Mucosa of stomach (tissue), 1 donor: ENCODE measurements around the gene DDHD1.

Experiments
- H3K27me3 ChIP-seq: one replicate; pipeline ENCODE4 v1.7.0; 2013; ENCODE audit warnings: mild to moderate bottlenecking, low read length; ENCODE audit not compliant: control insufficient read depth, insufficient read depth
- H3K36me3 ChIP-seq: one replicate; pipeline ENCODE4 v1.7.0; 2013; ENCODE audit warnings: low read length; ENCODE audit not compliant: control insufficient read depth, insufficient read depth
- H3K4me1 ChIP-seq: one replicate; pipeline ENCODE4 v1.7.0; 2013; ENCODE audit warnings: mild to moderate bottlenecking, low read length; ENCODE audit not compliant: control insufficient read depth, insufficient read depth
- H3K4me3 ChIP-seq: one replicate; pipeline ENCODE4 v1.7.0; 2013; ENCODE audit warnings: low read length
- H3K9ac ChIP-seq: one replicate; pipeline ENCODE4 v1.7.0; 2013; ENCODE audit warnings: mild to moderate bottlenecking, low read length, moderate library complexity
- H3K9me3 ChIP-seq: one replicate; pipeline ENCODE4 v1.7.0; 2013; ENCODE audit warnings: mild to moderate bottlenecking, low read length, moderate library complexity; ENCODE audit not compliant: control insufficient read depth
- donor health status: Pancreatic carcinoma.

Gene DDHD1

DNA sequence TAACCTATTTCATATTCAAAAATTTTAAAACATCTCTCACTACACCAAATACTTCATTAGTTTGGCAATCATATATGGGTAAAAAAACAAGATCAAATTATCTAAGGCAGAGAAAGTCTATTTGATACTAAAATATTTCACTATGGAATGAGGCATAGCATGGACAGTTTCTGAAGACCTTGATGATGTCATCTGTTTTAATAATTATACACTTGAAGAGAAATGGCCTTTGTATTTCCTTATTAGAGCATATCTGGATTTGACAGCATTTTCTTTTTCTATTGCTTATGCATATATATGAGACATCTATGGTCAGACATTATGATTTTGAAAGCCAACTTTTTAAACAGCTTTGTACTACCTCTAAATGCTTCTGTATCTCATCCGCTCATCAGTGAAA, 88.6 kb downstream of the DDHD1 start:
- no peaks in the 10 kb centered on the region for H3K9me3 ChIP-seq
- H3K9ac ChIP-seq, result no peak overlapping the region
- H3K36me3 ChIP-seq, result no peaks in the 10 kb centered on the region
- H3K4me1 ChIP-seq, result no peaks in the 10 kb centered on the region
- H3K4me3 ChIP-seq, result no peak overlapping the region
- no peaks in the 10 kb centered on the region for H3K27me3 ChIP-seq

DNA sequence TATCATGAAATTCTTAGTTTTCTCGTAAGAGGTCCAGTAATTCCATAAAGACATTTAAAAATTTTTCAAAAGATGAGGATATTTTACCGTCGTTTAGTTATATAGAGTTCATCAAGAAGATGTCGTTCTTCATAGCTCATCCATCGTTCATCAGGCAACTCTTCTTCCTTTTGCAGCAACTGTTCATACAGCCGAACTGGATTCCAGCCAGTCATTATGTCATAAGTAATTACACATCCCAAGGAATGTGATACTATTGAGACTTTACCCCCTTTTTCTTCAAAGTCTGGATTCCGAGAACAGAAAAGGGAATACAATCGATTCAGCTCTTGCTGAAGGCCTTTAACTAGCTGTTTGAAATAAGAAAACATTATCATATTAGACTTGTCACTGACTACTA, 90.3 kb downstream of the DDHD1 start:
- Histone ChIP-seq H3K9ac (no peak overlapping the region), H3K4me1 (no peaks in the 10 kb centered on the region), H3K27me3 (no peaks in the 10 kb centered on the region), H3K36me3 (no peaks in the 10 kb centered on the region), H3K4me3 (no peak overlapping the region), H3K9me3 (no peaks in the 10 kb centered on the region)

DNA sequence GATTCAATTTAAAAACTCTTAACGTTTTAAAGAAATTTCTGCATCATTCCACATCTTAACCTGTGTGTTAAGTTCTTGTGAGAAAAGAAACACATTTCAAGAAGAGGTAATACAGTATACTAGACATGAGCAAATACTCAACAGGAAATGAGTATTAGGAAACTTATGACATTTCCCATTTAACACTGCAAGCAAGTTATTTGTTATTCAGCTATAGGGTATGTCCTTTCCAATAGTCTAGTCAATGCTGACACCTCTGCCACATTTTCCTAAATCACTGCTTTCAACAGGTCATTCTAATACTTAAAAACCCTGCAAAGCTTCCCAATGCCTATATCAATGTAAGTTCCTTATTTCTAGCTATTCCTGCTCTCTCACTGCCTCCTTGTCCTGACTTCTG, 93.1 kb downstream of the DDHD1 start:
- Histone ChIP-seq H3K27me3 (no peaks in the 10 kb centered on the region), H3K9me3 (no peaks in the 10 kb centered on the region), H3K4me1 (no peaks in the 10 kb centered on the region), H3K9ac (no peak overlapping the region), H3K36me3 (no peaks in the 10 kb centered on the region), H3K4me3 (no peak overlapping the region)

DNA sequence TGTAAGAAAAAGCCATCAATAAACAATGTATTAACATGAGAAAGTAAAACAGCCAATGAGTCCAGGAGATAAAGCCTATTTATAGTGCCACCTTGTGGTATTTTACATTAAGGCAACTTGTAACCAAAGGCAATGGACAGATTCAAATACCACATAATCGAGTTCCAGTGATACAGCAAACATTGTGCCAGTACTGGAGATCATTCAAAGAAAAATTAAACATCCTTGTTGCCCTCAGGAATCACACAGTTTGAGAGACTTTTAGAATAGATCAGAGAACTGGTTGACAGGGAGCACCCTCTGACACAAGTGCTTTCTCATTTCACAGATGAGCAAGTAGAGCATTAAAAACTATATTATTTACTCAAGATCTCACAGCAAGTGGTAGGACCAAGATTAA, 98.1 kb downstream of the DDHD1 start:
- Histone ChIP-seq H3K9ac (no peak overlapping the region), H3K4me1 (no peaks in the 10 kb centered on the region), H3K4me3 (no peak overlapping the region), H3K9me3 (no peaks in the 10 kb centered on the region), H3K36me3 (no peaks in the 10 kb centered on the region), H3K27me3 (no peaks in the 10 kb centered on the region)

DNA sequence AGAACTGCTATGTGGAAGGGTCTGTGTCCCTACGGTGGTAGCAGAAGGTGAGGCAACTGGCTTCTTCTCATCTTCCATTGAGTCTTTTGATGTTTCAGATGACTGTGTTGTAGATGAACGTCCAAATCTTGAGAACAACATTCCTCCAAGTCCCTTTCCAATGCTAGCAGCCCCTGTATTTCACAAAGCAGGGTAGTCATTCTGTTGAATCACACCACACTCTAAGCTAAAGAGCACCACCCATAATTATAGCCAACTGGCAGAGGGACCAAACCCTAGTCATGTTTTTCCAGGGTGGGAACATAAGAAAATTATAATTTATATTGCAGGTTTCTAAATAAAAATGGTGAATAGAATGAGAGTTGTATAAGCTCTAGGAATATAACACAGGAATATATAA, 98.7 kb downstream of the DDHD1 start:
- no peaks in the 10 kb centered on the region for H3K9me3 ChIP-seq
- no peak overlapping the region for H3K4me3 ChIP-seq
- H3K4me1 ChIP-seq, result no peaks in the 10 kb centered on the region
- no peaks in the 10 kb centered on the region for H3K36me3 ChIP-seq
- no peak overlapping the region for H3K9ac ChIP-seq
- no peaks in the 10 kb centered on the region for H3K27me3 ChIP-seq

DNA sequence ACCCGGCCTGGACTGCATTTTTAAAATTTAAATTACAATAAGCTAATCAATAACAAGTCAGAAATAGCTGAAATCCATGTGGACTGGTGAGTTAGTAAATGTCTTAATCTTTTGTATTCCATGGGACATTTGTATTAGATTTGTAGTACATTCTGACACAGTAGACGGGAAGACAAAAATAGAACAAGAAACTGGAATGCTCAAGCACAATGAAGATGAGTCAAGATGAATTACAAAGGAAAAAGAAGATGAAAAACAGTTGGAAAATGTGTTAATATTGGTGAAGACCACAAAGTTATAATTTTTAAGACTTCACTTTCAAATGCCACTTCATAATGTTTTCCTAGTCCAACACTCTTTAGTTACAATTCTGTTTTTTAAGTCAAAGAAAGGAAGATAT, 104.5 kb downstream of the DDHD1 start:
- no peaks in the 10 kb centered on the region for H3K9me3 ChIP-seq
- H3K4me1 ChIP-seq, result no peaks in the 10 kb centered on the region
- H3K4me3 ChIP-seq, result no peak overlapping the region
- H3K9ac ChIP-seq, result no peak overlapping the region
- H3K36me3 ChIP-seq, result no peaks in the 10 kb centered on the region
- H3K27me3 ChIP-seq, result no peaks in the 10 kb centered on the region

DNA sequence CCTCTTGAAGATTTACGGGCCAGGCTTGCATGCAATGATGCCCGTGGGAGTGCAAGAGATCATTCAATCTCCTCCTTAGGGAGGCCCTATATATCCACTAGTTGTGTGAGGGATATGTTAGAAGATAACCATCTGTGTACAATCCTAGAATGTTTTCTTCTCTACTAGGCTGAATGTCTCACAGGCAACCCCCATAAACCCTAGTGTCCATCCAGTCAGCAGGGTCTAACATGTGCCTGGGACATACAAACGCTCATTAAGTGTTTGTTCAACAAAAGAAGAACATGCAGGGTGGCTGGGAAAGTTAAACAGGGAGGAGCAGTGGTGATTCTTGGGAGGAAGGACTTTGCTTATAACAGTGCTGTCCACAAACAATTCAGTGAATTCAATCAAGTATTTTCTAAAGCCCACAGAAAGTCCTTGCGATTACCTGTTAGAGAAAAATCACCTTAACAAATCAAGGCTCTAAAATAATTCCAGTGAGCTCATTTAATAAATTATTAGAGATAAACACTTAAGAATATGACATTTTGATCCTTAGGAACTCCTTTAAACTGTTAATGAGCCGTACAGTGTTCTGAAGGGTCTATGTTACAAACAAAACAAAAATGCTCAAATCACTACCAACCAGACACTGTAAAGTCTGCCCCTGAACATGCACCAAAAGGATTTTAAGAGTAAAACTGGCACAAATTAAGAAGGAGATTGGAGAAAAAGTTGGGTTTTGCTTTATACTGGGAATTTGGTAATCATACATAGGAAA, 105.6 kb downstream of the DDHD1 start:
- no peak overlapping the region for H3K9ac ChIP-seq
- H3K4me3 ChIP-seq, result no peak overlapping the region
- no peaks in the 10 kb centered on the region for H3K36me3 ChIP-seq
- H3K9me3 ChIP-seq, result no peaks in the 10 kb centered on the region
- no peaks in the 10 kb centered on the region for H3K27me3 ChIP-seq
- H3K4me1 ChIP-seq, result no peaks in the 10 kb centered on the region

DNA sequence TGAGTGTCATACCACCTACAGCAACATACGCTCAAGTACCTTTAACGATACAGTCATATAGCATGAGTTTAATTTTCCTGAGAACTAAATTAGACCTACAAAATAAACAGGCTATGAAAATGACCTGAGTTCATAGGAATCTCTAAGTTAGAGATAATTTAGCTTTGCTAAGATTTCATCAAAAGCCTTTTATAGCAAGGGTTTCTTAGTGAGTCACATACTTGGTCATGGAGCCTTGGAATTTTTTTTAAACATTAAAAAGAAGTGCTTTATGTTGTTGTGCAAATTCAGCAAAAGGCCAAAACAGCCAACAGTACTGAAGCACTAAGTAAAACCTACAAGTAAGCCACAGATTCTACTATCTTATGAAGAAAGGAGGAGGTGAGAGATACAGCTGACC, 108.6 kb downstream of the DDHD1 start:
- Histone ChIP-seq H3K9ac (no peak overlapping the region), H3K9me3 (no peaks in the 10 kb centered on the region), H3K27me3 (no peaks in the 10 kb centered on the region), H3K36me3 (no peaks in the 10 kb centered on the region), H3K4me3 (no peak overlapping the region), H3K4me1 (no peaks in the 10 kb centered on the region)

DNA sequence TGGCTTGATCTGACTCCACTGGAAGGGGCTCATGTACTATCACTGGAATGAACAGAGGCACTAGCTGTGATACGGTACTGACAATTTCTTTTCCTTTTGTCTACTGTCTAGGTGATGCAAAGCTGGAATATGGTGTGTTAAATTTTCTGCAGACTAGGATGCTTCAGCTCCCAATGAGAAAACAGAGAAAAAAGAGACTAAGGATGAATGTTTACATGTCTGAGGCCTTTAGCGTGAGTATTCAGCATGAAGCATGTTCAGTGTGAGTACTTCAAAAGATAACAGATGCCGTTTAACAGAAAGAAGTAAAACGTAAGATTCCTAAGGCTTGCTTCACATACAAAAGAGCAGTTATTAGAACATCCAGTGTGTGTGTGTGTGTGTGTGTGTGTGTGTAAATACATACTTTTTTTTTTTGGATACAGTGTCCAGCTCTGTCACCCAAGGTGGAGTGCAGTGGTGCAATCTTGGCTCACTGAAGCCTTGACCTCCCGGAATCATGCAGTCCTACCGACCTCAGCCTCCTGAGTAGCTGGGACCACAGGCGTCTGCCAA, 110.0 kb downstream of the DDHD1 start:
- no peak overlapping the region for H3K9ac ChIP-seq
- no peaks in the 10 kb centered on the region for H3K36me3 ChIP-seq
- no peaks in the 10 kb centered on the region for H3K9me3 ChIP-seq
- H3K4me3 ChIP-seq, result no peak overlapping the region
- no peaks in the 10 kb centered on the region for H3K4me1 ChIP-seq
- no peaks in the 10 kb centered on the region for H3K27me3 ChIP-seq

DNA sequence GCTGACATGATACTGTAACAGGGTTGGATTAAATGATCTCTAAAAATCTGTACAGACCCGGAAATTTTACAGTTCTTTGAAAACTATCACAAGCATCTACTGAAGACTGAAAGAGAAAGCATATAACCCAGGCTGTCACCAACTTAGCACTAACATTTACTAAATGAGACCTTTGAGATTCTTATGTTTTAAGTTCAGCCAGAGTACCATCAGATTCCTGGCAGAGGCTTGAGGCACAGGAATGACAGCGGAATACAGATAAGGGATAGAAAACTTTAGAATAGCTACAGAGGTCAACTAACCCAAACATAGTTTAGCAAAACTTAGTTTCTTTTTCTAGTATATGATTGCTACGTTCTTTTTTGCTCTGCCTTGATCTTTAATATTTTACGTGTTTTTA, 110.6 kb downstream of the DDHD1 start:
- Histone ChIP-seq H3K4me3 (no peak overlapping the region), H3K9ac (no peak overlapping the region), H3K27me3 (no peaks in the 10 kb centered on the region), H3K36me3 (no peaks in the 10 kb centered on the region), H3K4me1 (no peaks in the 10 kb centered on the region), H3K9me3 (no peaks in the 10 kb centered on the region)

DNA sequence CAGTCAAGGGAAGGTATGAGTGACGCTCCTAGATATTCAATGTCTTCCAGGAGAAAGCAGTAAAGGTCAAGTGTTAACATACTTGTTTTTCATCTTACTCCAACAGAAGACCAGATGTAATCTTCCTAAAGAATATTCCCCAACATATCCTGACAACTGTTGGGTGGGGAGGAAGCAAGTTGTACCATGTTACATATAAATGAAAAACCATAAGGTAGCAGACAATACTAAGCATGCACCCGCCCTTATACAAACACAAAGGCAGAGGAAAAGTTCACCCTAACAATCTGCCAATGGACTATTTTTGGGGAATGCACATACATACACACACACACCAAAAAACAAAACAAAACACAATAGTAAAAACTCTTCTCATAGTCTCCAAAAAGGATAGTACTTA, 112.1 kb downstream of the DDHD1 start:
- H3K9ac ChIP-seq, result no peak overlapping the region
- H3K36me3 ChIP-seq, result no peaks in the 10 kb centered on the region
- no peaks in the 10 kb centered on the region for H3K9me3 ChIP-seq
- no peak overlapping the region for H3K4me3 ChIP-seq
- H3K4me1 ChIP-seq, result no peaks in the 10 kb centered on the region
- no peaks in the 10 kb centered on the region for H3K27me3 ChIP-seq

DNA sequence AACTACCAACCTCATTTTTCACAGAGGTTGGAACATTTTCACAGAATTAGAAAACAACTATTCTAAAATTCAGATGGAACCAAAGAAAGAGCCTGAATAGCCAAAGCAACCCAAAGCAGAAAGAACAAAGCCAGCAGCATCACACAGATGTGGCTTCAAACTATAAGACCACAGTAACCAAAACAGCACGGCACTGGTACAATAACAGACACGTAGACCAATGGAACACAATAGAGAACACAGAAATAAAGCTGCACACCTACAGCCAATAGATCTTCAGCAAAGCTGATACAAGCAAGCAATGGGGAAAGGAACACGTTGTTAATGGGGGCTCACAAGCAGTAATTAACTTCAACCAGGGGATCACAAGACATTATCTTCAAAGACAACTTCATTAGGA, 114.5 kb downstream of the DDHD1 start:
- H3K36me3 ChIP-seq, result no peaks in the 10 kb centered on the region
- no peaks in the 10 kb centered on the region for H3K4me1 ChIP-seq
- H3K9ac ChIP-seq, result no peak overlapping the region
- no peak overlapping the region for H3K4me3 ChIP-seq
- no peaks in the 10 kb centered on the region for H3K9me3 ChIP-seq
- H3K27me3 ChIP-seq, result no peaks in the 10 kb centered on the region

DNA sequence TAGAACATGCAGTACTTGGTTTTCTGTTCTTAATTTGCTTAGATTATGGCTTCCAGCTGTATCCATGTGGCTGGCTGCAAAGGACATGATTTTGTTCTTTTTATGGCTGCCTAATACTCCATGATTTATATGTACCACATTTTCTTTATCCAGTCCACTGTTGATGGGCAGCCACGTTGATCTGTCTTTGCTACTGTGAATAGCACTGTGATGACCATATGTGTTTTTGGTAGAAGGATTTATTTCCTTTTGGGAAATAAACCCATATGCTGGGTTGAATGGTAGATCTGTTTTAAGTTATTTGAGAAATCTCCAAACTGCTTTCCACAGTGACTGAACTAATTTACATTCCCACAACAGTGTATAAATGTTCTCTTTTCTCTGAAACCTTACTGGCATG, 116.1 kb downstream of the DDHD1 start:
- no peaks in the 10 kb centered on the region for H3K36me3 ChIP-seq
- no peaks in the 10 kb centered on the region for H3K4me1 ChIP-seq
- no peak overlapping the region for H3K9ac ChIP-seq
- H3K4me3 ChIP-seq, result no peak overlapping the region
- H3K9me3 ChIP-seq, result no peaks in the 10 kb centered on the region
- no peaks in the 10 kb centered on the region for H3K27me3 ChIP-seq
